NB4 (cell line): Measurements from ENCODE around the gene ZNF408.

Experiments
- MYC ChIP-seq: IDR thresholded peaks from 2 replicates; pipeline ENCODE4 v1.6.1; 2011; ENCODE audit warnings: low read depth, low read length
- POLR2A ChIP-seq: IDR thresholded peaks from 2 replicates; pipeline ENCODE4 v1.6.1; 2011; ENCODE audit warnings: mild to moderate bottlenecking; ENCODE audit not compliant: insufficient read length; ENCODE audit errors: extremely low read depth
- TF ChIP-seq, protein P1 (sequence below): IDR thresholded peaks from one replicate; pipeline ENCODE4 v1.5.1; 2012; ENCODE audit warnings: low read depth, low read length

DNA sequence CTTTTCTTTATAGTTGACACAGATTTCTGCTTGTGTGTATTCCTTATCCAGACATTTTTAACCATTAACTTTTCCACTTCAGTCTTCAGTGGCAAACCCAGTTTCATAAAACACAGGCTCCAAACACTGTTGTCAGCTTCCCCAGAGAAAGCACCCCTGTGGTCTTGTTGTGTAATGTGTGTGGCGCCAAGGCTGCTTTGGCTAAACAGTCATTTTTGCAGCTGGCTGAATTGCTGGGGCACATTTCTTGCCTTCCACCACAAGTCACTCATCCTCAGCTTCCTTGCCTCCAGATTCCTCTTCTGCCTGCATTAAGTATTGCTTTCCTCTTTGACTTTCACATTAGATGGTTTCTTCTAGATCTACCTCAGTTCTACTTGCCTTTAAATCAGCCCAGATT, 40.9 kb upstream of the ZNF408 start:
- TF ChIP-seq MYC = peak; percentile 74
- TF ChIP-seq, protein P1, sequence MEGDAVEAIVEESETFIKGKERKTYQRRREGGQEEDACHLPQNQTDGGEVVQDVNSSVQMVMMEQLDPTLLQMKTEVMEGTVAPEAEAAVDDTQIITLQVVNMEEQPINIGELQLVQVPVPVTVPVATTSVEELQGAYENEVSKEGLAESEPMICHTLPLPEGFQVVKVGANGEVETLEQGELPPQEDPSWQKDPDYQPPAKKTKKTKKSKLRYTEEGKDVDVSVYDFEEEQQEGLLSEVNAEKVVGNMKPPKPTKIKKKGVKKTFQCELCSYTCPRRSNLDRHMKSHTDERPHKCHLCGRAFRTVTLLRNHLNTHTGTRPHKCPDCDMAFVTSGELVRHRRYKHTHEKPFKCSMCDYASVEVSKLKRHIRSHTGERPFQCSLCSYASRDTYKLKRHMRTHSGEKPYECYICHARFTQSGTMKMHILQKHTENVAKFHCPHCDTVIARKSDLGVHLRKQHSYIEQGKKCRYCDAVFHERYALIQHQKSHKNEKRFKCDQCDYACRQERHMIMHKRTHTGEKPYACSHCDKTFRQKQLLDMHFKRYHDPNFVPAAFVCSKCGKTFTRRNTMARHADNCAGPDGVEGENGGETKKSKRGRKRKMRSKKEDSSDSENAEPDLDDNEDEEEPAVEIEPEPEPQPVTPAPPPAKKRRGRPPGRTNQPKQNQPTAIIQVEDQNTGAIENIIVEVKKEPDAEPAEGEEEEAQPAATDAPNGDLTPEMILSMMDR = no peak
- TF ChIP-seq POLR2A = no peak
